Heart left ventricle (tissue), 13 donors: ENCODE results near the gene SELP.

Source experiments
- POLR2A ChIP-seq, 2 donors: fragments of 450-650 bp; IDR thresholded peaks; one replicate each; pipeline ENCODE4 v1.6.1; 2017; ENCODE audit warnings: antibody characterized with exemption in 2 of 2, mild to moderate bottlenecking in 2 of 2, moderate library complexity in 2 of 2
- TF ChIP-seq, protein P1 (sequence below), 12 donors: fragments of 200-600 bp; sonication (generic) in 4 of 12; IDR thresholded peaks; one replicate each; pipeline versions ENCODE4 v1.5.0 to v1.8.0; 2018 to 2022; ENCODE audit warnings: antibody characterized with exemption in 12 of 12, mild to moderate bottlenecking in 5 of 12
- donor health status: ischemic (EF 13 %, LVEDD 7.1; RV severe dilation, severe dysfunction).
- donor health status: DM: no; HTN: yes; CAD: no.
- donor health status: DM: no; HTN: no; CAD: no.
- donor health status: ischemic (EF 25% LVEDD 6.9; RV normal size, moderate dysfunction).
- donor health status: ischemic (EF 25% LVEDD 5.7; RV mildly dilated, moderate dysfunction).
- donor health status: ischemic (EF 35%, LVEDD 5.7; RV mildly dilated, moderate dysfunction).
- donor health status: nonischemic (EF 11% LVEDD 7.7; RV severe dilation, severe dysfunction).
- donor health status: DM: yes; HTN: yes; CAD: no.
- donor health status: PGD.
- donor health status: ischemic (EF 29% LVEDD 5.4; RV normal size, mild dysfunction).
- donor health status: nonischemic (EF 23%, LVEDD 6.1; RV moderate dilation, normal function).

GRCh38 chr1:169538998-169539871 is 90.7 kb downstream of the SELP start:
- TF ChIP-seq, protein P1, sequence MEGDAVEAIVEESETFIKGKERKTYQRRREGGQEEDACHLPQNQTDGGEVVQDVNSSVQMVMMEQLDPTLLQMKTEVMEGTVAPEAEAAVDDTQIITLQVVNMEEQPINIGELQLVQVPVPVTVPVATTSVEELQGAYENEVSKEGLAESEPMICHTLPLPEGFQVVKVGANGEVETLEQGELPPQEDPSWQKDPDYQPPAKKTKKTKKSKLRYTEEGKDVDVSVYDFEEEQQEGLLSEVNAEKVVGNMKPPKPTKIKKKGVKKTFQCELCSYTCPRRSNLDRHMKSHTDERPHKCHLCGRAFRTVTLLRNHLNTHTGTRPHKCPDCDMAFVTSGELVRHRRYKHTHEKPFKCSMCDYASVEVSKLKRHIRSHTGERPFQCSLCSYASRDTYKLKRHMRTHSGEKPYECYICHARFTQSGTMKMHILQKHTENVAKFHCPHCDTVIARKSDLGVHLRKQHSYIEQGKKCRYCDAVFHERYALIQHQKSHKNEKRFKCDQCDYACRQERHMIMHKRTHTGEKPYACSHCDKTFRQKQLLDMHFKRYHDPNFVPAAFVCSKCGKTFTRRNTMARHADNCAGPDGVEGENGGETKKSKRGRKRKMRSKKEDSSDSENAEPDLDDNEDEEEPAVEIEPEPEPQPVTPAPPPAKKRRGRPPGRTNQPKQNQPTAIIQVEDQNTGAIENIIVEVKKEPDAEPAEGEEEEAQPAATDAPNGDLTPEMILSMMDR (IDR thresholded peaks at IDR 0.05): no peak
- no peak for TF ChIP-seq POLR2A (IDR thresholded peaks at IDR 0.05)
